NCI-H187 treated with DMSO at 0.1 percent for 48 hours (cell line): Measurements from ENCODE around the gene MYO3B.

Source experiments
- DNase-seq: peaks from one replicate; lab custom pipeline; 2025; lab: John Stamatoyannopoulos, UW

MYO3B gene

DNA sequence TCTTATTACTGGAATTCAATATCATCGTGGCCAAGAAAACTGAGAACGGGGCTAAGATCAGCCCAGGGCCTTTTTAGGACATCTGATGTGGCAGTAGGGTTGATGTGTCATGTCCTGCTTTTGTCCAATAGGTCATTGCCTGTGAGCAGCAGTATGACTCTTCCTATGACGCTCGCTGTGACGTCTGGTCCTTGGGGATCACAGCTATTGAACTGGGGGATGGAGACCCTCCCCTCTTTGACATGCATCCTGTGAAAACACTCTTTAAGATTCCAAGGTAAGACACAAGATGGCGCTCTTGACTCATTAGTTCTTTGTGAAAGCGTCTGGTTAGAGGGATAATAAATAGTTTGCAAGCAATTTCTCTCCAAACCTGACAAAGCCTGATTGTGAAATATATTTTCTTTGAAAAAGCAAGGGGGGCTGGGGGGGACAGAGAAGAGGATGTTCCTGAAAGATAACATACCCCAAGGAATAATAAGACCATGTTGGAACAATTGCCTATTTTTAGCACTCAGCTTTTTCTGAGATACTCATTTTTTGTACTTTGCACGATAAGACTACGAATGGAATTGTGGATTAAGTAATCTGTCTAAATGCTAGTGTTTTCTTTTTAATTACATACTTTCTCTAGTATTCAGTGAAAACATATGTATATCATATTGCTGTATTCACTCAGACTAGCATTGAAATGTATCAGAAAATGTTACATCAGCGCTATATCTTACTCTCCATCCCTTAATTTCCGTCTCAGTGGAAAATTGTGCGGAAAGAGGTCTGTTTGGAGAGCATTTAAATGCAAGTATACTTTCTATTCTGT, 58.1 kb downstream of the MYO3B start:
- DNase-seq: no peak

DNA sequence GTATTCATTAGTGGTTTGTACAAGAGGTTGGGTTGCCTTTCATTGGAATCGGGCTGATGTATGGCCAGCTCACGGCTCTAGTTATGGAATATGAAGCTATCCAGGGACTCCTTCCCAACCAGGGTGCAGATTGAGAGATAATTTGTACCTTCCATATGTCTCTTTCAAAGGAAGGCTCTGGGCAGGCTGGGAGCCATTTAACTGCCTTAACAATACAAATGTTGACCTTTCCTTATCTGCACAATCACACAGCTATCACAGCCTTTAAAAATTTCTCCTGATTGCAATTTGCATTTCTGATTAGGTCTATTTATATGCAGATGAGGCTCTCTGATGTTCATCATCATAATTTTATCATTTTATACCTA, 58.7 kb downstream of the MYO3B start:
- DNase-seq: no peak

DNA sequence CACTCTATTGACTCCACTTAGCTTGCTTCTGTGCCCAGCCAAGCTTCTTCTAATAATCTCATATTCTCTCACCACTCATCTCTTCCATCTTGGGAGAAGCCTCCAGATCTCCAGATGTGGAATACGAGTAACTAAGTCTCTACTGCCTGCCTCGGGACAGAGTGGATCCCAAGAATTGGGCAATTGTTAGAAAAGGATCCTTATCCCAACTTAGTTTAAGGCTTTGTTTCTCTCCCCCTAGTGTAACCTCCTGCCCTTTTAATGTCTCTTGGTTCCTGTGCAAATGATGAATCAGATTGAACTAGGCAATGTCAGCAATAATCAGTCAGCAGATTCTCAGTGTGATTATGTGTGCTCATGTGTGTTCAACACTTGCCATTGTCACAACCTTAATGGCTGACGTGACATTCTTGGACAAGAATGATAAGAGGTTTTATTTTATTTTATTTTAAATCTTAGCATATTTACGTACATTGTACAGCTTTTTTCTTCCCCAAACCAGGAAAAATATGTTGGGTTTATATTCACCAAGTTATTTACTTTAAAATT, 59.7 kb downstream of the MYO3B start:
- no peak for DNase-seq

- DNase-seq: no peak
These were observed 60.8 kb downstream of the MYO3B start for GRCh38 chr2:170238776-170239175.

- no peak for DNase-seq
These were observed 62.7 kb downstream of the MYO3B start for GRCh38 chr2:170240629-170241028.

- no peak for DNase-seq
These were observed 63.8 kb downstream of the MYO3B start for GRCh38 chr2:170241756-170242155.

- no peak for DNase-seq
These were observed 65.3 kb downstream of the MYO3B start for GRCh38 chr2:170243118-170243837.

- no peak for DNase-seq
These were observed 66.0 kb downstream of the MYO3B start for GRCh38 chr2:170243898-170244297.

DNA sequence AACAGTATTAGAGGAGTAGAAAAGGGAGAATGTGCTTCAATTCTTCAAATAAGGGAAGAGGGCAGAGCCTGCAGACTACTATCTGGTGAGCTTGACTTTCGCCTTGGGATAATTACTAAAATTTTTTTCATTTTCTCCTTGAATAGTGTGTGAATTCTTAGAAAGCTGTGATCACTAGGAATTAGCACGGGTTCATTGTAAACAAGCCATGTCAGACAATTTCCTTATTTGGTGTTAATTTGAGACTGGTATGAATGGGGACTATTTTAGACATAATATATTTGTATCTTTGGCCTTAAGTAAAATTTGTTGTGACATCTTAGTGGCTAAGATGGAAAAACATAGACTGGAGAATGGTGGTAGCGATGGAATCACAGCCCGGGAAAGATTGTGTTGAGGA, 66.6 kb downstream of the MYO3B start:
- DNase-seq: no peak

DNA sequence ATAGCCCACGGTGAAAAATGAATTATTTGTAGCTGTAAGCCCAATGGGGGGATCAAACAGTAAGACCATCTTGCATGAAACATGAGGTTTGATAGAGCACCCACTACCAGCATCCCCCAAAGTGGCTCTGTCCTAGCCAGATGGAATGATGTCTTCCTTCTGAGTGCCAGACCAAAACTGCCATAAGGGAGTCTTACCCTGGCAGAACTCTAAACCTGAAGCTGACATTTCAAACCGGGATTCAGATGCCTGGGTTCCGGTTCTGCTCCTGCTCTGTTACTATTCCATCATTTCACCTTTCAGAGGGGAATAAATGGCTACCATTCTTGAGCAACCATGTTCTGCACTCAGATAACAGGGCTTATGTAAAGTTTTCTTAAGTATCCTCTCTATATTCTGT, 67.4 kb downstream of the MYO3B start:
- DNase-seq: no peak

DNA sequence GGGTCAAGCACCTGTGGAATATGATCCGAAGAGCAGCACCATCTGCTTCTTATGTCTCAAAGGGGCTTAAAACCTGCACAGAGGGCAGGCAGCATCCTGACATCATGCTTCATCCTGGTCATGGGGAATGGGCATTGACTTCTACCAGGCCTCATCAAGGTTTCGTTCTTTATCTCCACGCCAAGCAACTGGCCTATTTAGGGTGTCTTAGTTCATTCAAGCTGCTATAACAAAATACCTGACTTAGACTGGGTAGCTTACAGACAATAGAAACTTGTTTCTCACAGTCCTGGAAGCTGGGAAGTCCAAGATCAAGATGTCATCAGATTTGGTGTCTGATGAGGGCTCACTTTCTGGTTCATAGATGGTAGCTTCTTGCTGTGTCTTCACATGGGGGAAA, 69.4 kb downstream of the MYO3B start:
- no peak for DNase-seq

- no peak for DNase-seq
These were observed 70.0 kb downstream of the MYO3B start for GRCh38 chr2:170247882-170248393.

- no peak for DNase-seq
These were observed 70.8 kb downstream of the MYO3B start for GRCh38 chr2:170248574-170249393.

DNA sequence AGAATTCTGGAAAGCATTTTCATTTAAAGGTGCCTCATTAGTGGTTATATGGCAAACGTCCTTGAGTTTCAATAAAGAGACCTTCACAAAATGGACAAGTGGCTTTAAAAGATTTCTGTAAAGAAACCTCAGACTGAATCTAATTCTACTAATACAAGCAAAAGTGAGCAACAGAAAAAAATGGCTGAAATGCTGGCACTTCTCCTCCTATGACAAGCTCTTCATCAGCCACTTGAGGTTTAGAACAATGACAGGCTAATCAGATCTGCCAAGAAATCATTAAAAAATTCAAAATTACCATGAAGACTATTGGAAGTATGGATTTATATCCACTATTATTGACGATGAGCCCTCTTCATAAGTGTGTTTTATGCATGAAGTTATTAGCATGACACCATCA, 71.8 kb downstream of the MYO3B start:
- no peak for DNase-seq

- no peak for DNase-seq
These were observed 72.6 kb downstream of the MYO3B start for GRCh38 chr2:170250584-170250983.

DNA sequence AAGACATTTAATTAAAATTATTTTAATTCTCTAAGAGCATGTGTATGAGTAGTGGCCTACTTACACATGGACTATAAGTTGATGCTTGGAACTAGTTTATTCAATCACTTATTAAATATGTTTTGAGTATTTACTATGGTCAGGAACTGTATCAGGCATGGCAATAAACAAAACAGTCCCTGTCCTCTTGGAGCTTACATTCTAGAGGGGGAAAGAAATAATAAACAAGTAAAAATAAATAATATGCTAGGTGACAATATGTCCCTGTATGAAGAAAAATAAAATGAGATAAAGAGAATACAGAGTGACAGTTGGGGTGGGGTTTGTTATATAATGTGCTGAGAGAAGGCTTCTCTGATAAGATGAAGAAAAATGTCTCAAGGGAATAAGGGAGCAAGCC, 74.5 kb downstream of the MYO3B start:
- no peak for DNase-seq

GRCh38 chr2:170253721-170254230, 75.8 kb downstream of the MYO3B start:
- DNase-seq: no peak

DNA sequence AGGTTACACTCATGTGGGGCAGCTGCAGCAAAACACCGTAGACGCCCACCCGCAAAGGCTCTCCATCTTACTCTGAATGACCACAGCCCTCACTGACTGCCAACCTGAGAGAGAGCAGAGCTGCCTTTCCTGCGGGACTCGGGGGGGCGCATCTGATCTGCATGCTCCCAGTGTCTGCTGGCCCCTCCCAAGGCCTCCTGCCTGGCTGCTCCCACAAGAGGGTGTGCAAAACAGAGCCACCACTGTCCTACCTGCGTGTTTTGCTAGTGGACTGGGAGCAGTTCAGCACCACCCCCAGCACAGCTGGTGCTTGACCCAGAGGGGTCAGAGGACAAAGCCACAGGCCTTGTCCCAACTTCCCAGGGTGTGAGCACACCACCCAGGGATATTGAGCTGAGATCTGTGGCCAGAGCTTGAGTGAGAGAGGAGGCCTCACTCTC, 76.4 kb downstream of the MYO3B start:
- DNase-seq: no peak

DNA sequence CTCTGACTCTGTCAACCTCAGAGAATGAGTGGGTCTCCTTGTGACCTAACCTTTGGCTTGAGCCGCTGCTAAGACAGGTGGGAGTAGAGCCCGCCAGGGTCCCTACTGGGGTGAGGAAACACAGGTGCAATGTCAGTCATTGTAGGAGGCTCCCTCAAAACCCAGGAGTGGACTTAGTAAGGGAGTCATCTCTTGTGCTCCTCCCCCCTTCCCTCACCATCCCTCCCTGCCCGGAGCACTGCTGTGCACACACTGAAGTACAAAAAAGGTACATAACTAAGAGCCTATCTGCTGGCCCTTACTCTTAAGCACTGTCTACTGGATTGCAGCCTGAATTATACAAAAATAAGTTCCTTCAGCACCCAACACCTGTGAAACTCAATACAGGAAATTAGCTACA, 77.2 kb downstream of the MYO3B start:
- DNase-seq: no peak

DNA sequence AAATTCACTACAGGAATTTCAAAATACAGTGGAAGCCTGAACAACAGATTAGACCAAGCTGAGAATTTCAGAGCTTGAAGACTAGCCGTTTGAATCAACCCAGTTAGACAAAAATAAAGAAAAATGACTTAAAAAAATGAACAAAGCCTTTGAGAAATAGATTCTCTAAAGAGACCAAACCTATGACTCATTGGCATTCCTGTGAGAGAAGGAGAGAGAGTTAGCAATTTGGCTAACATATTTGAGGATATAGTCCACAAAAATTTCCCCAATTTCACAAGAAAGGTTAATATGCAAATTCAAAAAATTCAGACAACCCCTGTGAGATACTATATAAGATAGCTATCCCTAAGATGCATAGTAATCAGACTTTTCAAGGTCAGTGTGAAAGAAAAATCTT, 78.0 kb downstream of the MYO3B start:
- DNase-seq: no peak

- DNase-seq: no peak
These were observed 80.4 kb downstream of the MYO3B start for GRCh38 chr2:170258382-170258781.

- no peak for DNase-seq
These were observed 82.2 kb downstream of the MYO3B start for GRCh38 chr2:170260188-170260587.
